ENCODE results near the gene LRRC37A3.
"Not testable (repeated sequence)": the region's sequence is repeated elsewhere in the genome, so short reads cannot be mapped to it uniquely, and the experiment has no call there.

LRRC37A3 gene

GRCh38 chr17:64936117-64936516, 16.8 kb upstream of the LRRC37A3 start:
- no peak for TF ChIP-seq CTCF (conservative IDR thresholded peaks at IDR 0.05; ENCODE audit: control insufficient read depth, insufficient read depth, low read depth, low read length)

GRCh38 chr17:64934284-64934778, 15.1 kb upstream of the LRRC37A3 start:
- not testable (repeated sequence) for DNase-seq (ENCODE audit: low read depth); H3K4me3 ChIP-seq (ENCODE audit: control insufficient read depth, low read depth, low read length)

More at GRCh38 chr17:64936117-64936516, 16.8 kb upstream of the LRRC37A3 start:
- DNase-seq (ENCODE audit: low read depth): no peak
- no peak overlapping the region for H3K4me3 ChIP-seq (ENCODE audit: control insufficient read depth, low read depth, low read length)

GRCh38 chr17:64932850-64933249, 13.6 kb upstream of the LRRC37A3 start:
- not testable (repeated sequence) for H3K4me3 ChIP-seq (ENCODE audit: control insufficient read depth, low read depth, low read length); DNase-seq (ENCODE audit: low read depth)

DNA sequence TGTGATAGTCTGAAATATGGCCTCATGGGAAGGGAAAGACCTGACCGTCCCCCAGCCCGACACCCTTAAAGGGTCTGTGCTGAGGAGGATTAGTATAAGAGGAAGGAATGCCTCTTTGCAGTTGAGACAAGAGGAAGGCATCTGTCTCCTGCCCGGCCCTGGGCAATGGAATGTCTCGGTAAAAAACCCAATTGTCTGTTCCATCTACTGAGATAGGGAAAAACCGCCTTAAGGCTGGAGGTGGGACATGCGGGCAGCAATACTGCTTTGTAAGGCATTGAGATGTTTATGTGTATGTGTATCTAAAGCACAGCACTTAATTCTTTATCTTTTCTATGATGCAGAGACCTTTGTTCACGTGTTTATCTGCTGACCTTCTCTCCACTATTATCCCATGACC, 11.1 kb upstream of the LRRC37A3 start:
- not testable (repeated sequence) for DNase-seq (ENCODE audit: low read depth); H3K4me3 ChIP-seq (ENCODE audit: control insufficient read depth, low read depth, low read length)

DNA sequence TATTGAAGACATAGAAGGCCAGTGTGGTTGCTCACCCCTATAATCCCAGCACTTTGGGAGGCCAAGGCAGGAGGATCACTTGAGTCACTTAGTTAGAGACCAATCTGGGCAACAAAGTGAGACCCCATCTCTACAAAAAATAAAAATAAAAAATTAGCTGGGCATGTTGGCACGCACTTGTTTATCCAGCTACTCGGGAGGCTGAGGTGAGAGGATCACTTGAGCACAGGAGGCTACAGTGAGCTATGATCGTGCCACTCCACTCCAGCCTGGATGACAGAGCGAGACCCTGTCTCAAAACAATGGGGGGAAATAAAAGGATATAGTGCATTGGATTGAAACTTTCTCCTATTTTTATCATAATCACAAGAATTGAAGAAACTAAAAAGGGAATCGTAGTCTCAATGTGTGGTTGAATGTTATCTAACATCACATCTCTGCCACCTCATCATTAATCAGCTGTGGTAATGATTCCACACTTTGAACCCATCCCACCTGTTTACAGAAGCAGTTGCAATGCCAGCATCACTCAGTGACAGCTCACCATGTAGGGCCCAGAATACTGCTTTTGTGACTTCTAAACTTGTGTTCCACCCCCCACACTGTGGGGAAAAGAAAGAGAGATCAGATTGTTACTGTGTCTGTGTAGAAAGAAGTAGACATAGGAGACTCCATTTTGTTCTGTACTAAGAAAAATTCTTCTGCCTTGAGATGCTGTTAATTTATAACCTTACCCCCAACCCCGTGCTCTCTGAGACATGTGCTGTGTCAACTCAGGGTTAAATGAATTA, 10.3 kb upstream of the LRRC37A3 start:
- H3K4me3 ChIP-seq (ENCODE audit: control insufficient read depth, low read depth, low read length): not testable (repeated sequence)
- peak; percentile 22 for DNase-seq (ENCODE audit: low read depth)

DNA sequence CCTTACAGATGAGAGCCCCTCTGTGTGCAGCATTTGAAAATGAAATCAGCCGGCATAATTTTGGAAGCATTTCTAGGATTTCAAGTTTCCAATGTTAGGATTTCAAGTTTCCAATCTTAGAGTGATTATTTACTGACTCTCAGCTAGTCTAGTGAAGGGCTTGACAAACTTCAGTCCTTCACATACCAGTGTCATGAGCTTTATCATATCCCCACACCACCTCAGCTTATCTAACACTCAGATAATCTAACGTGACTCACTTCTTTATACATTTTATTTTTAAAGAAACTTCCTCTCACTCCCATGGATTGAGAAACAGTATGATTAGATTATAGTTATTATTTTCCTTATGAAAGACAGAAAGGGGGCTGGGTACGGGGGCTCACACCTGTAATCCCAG, 9.4 kb upstream of the LRRC37A3 start:
- not testable (repeated sequence) for H3K4me3 ChIP-seq (ENCODE audit: control insufficient read depth, low read depth, low read length); DNase-seq (ENCODE audit: low read depth)

DNA sequence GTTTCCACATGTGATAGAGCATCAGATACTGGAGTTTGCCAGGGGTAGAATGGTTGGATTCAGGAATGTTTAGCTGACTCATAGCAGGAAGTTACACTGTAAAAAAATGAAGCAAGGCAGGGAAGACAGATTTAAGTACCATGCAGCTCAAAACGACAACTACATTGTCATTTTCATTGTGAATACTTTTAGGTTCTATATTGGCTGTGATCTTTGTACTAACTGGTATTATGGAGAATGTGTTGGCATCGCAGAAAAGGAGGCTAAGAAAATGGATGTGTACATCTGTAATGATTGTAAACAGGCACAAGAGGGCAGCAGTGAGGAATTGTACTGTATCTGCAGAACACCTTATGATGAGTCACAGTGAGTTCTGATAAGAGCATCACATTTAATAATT, 8.2 kb upstream of the LRRC37A3 start:
- TF ChIP-seq CTCF (conservative IDR thresholded peaks at IDR 0.05; ENCODE audit: control insufficient read depth, insufficient read depth, low read depth, low read length): peak; percentile 43
- not testable (repeated sequence) for H3K4me3 ChIP-seq (ENCODE audit: control insufficient read depth, low read depth, low read length)
- DNase-seq (ENCODE audit: low read depth): peak; percentile 69

GRCh38 chr17:64926430-64926829, 7.2 kb upstream of the LRRC37A3 start:
- H3K4me3 ChIP-seq (ENCODE audit: control insufficient read depth, low read depth, low read length); DNase-seq (ENCODE audit: low read depth): not testable (repeated sequence)

DNA sequence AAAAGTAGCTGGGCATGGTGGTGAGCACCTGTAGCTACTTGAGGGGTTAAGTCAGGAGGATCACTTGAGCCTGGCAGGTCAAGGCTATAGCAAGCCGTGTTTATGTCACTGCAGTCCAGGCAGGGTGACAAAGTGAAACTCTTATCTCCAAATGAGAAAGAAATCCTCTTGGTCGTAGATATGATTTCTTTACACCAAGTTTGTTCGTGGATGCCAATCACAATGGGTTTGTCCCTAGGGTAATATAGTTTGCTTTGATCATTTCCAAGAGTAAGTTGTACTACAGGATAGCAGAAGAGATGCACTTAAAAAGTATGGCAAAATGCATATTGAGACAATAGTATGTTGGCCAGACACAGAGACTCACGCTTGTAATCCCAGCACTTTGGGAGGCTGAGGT, 6.0 kb upstream of the LRRC37A3 start:
- not testable (repeated sequence) for DNase-seq (ENCODE audit: low read depth); H3K4me3 ChIP-seq (ENCODE audit: control insufficient read depth, low read depth, low read length)

DNA sequence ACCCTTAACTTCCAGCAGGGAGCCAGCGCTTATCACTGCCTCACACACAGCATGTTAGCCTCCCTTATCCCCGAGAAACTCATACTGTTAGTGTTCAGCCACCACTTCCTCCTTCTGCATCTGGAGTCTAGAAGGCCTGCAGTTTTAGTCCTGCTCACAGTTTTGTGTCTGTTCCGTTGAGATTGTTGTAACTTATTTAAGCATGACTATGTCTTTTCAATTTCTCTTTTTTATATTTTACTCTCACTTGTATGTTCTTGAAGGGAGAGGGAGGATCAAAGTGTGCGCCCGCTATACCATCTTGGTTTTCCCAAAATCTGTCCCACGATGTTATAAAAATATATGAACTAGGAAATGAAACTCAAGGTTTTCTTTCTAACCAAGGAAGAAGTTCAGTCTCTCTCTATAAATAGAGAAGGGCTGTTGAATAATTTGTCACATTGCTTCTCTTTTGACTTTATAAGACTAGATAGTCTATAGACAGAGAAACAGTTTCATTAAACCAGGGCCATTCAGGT, 3.8 kb upstream of the LRRC37A3 start:
- DNase-seq (ENCODE audit: low read depth); H3K4me3 ChIP-seq (ENCODE audit: control insufficient read depth, low read depth, low read length): not testable (repeated sequence)

DNA sequence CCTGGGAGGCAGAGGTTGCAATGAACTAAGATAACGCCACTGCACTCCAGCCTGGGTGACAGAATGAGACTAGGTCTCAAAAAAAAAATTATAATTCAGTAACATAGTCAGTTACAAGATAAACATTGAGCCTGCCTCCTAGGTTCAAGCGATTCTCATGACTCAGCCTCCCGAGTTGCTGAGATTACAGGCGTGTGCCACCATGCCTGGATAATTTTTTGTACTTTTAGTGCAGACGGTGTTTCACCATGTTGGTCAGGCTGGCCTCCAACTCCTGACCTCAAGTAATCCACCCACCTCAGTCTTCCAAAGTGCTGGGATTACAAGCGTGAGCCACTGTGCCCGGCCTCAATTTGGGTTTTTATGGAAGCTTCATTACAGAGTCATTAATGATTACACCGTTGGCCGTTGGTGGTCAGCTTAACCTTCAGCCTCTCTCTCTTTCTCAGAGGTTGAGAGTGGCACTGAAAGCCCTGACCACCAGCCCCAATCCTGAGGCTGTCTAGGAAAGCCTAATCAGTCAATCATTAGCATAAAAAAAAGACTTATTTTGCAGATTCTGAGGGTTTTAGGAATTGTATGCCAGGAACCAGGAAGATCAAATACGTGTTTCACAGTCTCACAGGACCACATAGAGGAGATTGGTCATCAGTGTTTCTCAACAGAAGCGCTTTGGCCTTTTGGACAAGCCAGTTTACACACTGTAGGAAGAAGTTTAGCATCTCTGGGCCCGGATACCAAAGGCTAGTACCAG, 1.3 kb upstream of the LRRC37A3 start:
- H3K4me3 ChIP-seq (ENCODE audit: control insufficient read depth, low read depth, low read length): no peak overlapping the region
- peak; percentile 8 for DNase-seq (ENCODE audit: low read depth)
- TF ChIP-seq CTCF (conservative IDR thresholded peaks at IDR 0.05; ENCODE audit: control insufficient read depth, insufficient read depth, low read depth, low read length): no peak

Measured in fibroblast of mammary gland (primary cell).